HG02870 (cell line): ENCODE data around the gene XYLB.
A peak's percentile ranks its signal among the peaks of the same experiment; 100 is the strongest.

Experiments
- ATAC-seq: cut with Tn5 transposase; IDR thresholded peaks from one replicate; pipeline ENCODE4 v1.9.1; 2021; ENCODE audit warnings: mild to moderate bottlenecking, moderate library complexity; ENCODE audit not compliant: unreplicated experiment

XYLB gene

GRCh38 chr3:38453075-38453912 lies 106.7 kb downstream of the XYLB start, which contains the start of gene ACVR2B:
Gene ACVR2B, plus strand, starts transcription at chr3:38453890. Its CDS starts 433 bp downstream, at chr3:38454323.
- peak; percentile 51 for ATAC-seq

DNA sequence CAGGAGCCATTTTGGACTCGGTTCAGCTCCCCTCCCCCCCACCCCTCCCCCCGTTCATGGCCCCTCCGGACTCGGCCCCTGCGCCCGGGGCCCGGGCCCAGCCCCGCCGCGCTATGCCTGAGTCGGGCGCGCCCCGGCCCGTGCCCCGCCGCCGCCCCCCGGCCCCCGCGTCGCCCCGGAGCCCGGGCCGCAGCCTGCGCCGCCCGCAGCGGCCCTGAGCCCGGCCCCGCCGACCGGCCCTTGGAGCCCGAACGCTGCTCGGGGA lies 107.3 kb downstream of the XYLB start:
- no peak for ATAC-seq

DNA sequence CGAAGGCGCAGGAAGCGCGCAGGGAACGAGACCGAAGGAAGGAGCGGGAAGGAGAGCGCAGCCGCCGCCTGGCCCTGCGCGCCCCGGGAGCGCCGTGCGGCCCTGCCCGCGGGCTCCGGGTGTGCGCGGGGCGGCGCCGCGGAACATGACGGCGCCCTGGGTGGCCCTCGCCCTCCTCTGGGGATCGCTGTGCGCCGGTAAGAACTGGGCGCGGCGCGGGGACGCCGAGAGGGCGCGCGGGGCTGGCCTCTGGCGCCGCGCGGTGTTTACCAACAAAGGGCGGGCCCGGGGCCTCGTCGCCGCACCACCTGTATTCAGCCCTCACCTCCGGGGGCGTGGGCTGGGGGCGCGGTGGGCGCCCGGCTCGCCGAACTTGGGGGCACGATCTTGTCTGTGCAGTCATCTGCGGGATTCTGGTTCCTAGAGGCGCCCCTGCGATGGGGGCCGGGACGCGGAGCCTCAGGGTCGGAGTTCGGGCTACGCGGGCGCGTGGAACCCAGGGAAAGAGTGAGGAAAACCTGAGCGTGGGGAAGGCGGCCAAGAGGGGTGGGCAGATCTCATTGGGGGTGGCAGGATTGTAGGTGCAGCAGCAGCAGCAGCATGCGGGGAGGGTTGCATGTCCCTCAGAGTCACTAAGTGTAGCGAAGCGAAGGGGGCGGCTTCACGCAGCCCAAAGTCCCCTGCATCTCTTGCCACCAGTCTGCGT lies 107.7 kb downstream of the XYLB start:
- ATAC-seq = peak; percentile 30

- peak; percentile 17 for ATAC-seq
These were observed 108.5 kb downstream of the XYLB start for GRCh38 chr3:38454884-38455638.

DNA sequence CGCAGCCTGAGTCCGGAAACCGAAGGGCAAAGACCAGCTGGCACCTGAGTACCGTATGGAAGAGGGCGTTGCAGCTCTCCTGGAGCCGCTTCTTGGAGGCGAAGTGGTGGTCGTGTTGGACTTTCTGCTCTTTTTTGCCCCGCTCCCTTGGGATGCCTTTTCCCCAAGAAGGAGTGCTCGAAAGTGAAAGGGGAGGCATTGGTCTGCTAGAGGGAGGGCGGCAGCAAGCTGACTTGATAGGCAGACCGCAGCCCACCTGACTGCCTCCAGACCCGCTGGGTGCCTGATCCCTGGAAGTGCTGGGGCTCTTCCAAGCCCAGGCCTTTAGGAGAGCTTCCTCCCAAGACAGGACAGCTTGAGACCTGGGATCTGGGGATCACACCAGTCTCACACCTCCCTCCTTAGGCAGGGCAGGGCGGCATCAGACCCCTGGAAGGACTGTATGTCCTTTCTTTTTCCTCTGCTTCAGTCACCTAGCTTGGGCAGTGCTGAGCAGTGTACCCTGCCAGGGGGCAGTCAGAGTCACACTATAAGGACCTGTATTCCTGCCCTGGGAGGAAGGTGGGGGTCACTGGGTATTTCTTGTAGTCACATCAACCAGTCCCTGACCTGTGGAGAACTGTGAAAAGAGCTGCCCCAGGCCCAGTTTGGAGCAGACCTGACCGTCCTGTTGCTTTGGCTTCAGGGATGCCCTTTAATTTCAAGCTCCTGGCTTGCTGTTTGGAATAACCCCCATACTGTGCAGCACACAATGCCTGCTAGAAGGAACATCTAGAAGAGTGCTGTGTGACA lies 109.2 kb downstream of the XYLB start:
- ATAC-seq = peak; percentile 29

DNA sequence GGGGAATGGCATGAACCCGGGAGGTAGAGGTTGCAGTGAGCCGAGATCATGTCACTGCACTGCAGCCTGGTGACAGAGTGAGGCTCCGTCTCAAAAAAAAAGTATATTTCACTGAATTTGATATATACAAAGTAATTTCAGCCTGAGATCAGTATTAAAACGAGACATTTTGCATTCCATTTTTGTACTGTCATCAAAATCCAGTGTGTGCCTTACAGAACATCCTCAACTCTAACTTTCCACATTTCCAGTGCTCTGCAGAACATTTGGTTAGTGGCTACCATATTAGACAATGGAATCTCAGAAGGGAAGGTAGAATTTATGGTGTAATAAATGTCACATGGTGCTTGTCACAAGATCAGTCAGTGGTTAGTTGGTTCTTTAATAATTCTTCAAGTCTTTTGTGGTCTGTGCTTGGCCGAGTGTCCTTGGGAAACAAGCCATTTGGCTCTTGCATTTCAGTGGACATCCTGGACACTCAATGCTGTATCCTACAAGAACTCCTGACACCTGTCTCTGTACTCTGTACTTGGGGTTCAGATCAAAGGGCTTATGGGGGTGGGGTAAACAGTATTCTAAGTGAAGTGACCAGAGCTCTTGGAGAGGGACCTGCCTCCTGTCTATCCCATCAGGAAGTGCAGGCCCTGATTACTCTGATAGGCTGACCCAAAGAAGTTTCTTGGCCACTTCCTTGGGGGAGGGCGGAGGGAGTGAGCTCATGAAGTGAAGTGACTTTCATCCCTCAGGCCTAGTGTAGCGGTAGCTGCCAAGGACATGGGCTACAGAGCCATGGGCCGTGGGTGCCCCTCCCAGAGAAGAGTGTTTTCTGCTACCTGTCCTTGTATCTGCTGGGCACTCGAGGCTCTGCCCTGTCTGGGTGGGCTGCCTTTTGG lies 110.8 kb downstream of the XYLB start:
- ATAC-seq = no peak

- ATAC-seq = no peak
These were observed 112.4 kb downstream of the XYLB start for GRCh38 chr3:38458796-38459498.

GRCh38 chr3:38459499-38460048 lies 113.0 kb downstream of the XYLB start:
- ATAC-seq = no peak

DNA sequence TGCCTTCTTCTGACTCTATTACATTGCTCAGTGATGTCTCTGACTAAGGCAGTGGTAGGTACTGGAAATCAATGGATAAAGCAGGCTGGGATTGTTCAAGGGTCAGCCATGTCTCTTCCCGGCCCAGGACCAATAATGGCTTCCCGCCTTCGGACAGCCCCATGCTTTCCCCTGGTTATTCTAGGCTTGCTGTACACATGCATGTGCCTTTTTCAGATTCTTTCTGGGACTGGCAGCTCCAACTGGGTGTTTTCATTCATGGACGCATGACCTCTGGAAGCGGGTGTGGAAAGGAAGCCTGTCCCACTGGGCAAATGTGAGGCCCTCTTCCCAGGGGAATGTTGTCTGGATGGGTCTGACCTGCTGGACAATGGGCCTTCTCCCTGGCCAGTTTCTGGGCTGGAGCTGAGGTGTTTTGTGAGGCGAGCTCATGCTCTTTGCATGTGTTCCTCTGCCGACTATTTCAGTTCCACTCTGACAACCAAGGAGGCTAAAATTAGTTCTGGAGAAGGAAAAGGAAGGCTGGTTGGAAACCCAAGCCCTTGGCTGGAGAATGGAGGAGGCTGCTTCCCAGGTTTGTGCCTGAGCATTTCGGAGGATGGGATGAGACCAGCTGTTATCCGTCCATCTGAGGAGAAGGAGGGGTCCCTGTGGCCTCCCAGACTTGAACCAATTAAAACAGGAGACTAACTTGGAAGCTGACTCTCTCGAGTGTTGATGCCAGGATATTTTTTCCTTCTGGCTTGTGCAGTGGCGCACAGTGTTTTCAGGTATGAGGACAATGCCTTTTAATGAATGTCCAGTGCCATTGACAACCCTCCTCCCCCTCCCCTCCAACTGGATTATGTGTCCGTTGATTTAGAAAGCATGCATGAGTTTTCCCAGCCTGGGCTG lies 114.0 kb downstream of the XYLB start:
- ATAC-seq = no peak
